Measurements from ENCODE around the gene ALOX12B.
"Not testable (repeated sequence)": the region's sequence is repeated elsewhere in the genome, so short reads cannot be mapped to it uniquely, and the experiment has no call there.

The ALOX12B gene

GRCh38 chr17:8119581-8120519 lies 32.3 kb upstream of the ALOX12B start:
- DNase-seq (ENCODE audit: extremely low spot score, insufficient read length, low read depth), result no peak
- peak; percentile 94 for FAIRE-seq

- DNase-seq (ENCODE audit: extremely low spot score, insufficient read length, low read depth) (no peak), FAIRE-seq (peak; percentile 68)
Observed at GRCh38 chr17:8118769-8119580, 31.5 kb upstream of the ALOX12B start.

GRCh38 chr17:8117980-8118768 lies 30.7 kb upstream of the ALOX12B start, which contains the start of gene ALOXE3:
Gene ALOXE3, minus strand, starts transcription at chr17:8118514. Its CDS starts 524 bp downstream, at chr17:8117990.
- DNase-seq (ENCODE audit: extremely low spot score, insufficient read length, low read depth) (no peak), FAIRE-seq (no peak)

GRCh38 chr17:8117367-8117979 lies 30.0 kb upstream of the ALOX12B start:
- FAIRE-seq (no peak), DNase-seq (ENCODE audit: extremely low spot score, insufficient read length, low read depth) (no peak)

- DNase-seq (ENCODE audit: extremely low spot score, insufficient read length, low read depth) (no peak), FAIRE-seq (no peak)
Observed at GRCh38 chr17:8116776-8117175, 29.3 kb upstream of the ALOX12B start.

GRCh38 chr17:8110907-8111306 lies 23.4 kb upstream of the ALOX12B start:
- FAIRE-seq, result no peak
- no peak for DNase-seq (ENCODE audit: extremely low spot score, insufficient read length, low read depth)

- DNase-seq (ENCODE audit: extremely low spot score, insufficient read length, low read depth) (no peak), FAIRE-seq (no peak)
Observed at GRCh38 chr17:8110456-8110804, 22.9 kb upstream of the ALOX12B start.

- no peak for DNase-seq (ENCODE audit: extremely low spot score, insufficient read length, low read depth)
- peak; percentile 73 for FAIRE-seq
Observed at GRCh38 chr17:8109661-8110455, 22.3 kb upstream of the ALOX12B start.

GRCh38 chr17:8108972-8109660 lies 21.6 kb upstream of the ALOX12B start:
- FAIRE-seq (no peak), DNase-seq (ENCODE audit: extremely low spot score, insufficient read length, low read depth) (no peak)

- not testable (repeated sequence) for FAIRE-seq
Observed at GRCh38 chr17:8106980-8107379, 19.5 kb upstream of the ALOX12B start.

GRCh38 chr17:8105957-8106398 lies 18.5 kb upstream of the ALOX12B start:
- FAIRE-seq (no peak), DNase-seq (ENCODE audit: extremely low spot score, insufficient read length, low read depth) (no peak)

More at GRCh38 chr17:8106980-8107379, 19.5 kb upstream of the ALOX12B start:
- DNase-seq (ENCODE audit: extremely low spot score, insufficient read length, low read depth), result not testable (repeated sequence)

- FAIRE-seq (no peak), DNase-seq (ENCODE audit: extremely low spot score, insufficient read length, low read depth) (no peak)
Observed at GRCh38 chr17:8104911-8105310, 17.4 kb upstream of the ALOX12B start.

GRCh38 chr17:8103549-8103948 lies 16.0 kb upstream of the ALOX12B start:
- DNase-seq (ENCODE audit: extremely low spot score, insufficient read length, low read depth), result no peak
- FAIRE-seq, result no peak

- DNase-seq (ENCODE audit: extremely low spot score, insufficient read length, low read depth) (no peak), FAIRE-seq (no peak)
Observed at GRCh38 chr17:8101721-8102120, 14.2 kb upstream of the ALOX12B start.

GRCh38 chr17:8100763-8101162 lies 13.2 kb upstream of the ALOX12B start:
- FAIRE-seq (no peak), DNase-seq (ENCODE audit: extremely low spot score, insufficient read length, low read depth) (no peak)

- FAIRE-seq, result no peak
- DNase-seq (ENCODE audit: extremely low spot score, insufficient read length, low read depth), result no peak
Observed at GRCh38 chr17:8100111-8100510, 12.6 kb upstream of the ALOX12B start.

GRCh38 chr17:8096541-8096940 lies 9.0 kb upstream of the ALOX12B start:
- DNase-seq (ENCODE audit: extremely low spot score, insufficient read length, low read depth) (no peak), FAIRE-seq (no peak)

- DNase-seq (ENCODE audit: extremely low spot score, insufficient read length, low read depth) (no peak), FAIRE-seq (no peak)
Observed at GRCh38 chr17:8095361-8095760, 7.8 kb upstream of the ALOX12B start.

All from GM18507 (cell line).